KOPT-K1 (cell line): ENCODE data around the gene ACOXL.

Source experiments
- H3K27ac ChIP-seq: fragments of 200-600 bp; sonication (generic); 2 replicates; pipeline ENCODE4 v1.5.1; 2016; ENCODE audit warnings: antibody characterized with exemption, mild to moderate bottlenecking, low read depth, low read length; ENCODE audit not compliant: poor library complexity, severe bottlenecking
- H3K36me3 ChIP-seq: fragments of 200-600 bp; sonication (generic); 2 replicates; pipeline ENCODE4 v1.5.1; 2017; ENCODE audit warnings: antibody characterized with exemption, mild to moderate bottlenecking, low read length, moderate library complexity; ENCODE audit not compliant: insufficient read depth
- H3K9me3 ChIP-seq: fragments of 200-600 bp; sonication (generic); 2 replicates; pipeline ENCODE4 v1.5.1; 2017; ENCODE audit warnings: antibody characterized with exemption, low read length, mild to moderate bottlenecking; ENCODE audit not compliant: insufficient read depth, poor library complexity, severe bottlenecking

Gene ACOXL

DNA sequence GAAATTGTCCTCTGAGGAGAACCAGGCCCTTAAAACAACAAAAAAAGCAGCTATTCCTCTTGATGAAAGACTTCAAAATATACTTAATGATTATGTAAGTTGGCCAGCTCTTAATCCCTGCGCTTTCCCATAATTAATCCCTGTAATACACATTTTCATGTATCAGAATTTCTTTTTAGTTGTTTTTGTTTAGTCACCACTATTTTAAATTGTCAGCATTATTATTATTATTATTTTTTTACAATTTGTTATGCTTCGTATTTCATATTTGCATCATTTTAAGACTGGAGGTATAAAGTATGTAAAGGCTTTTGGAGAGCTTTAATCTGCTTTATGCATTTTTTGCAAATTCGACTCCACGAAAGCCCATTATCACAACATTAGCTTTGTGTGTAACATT, 152.9 kb downstream of the ACOXL start:
- H3K27ac ChIP-seq: no peak overlapping the region
- H3K36me3 ChIP-seq: no peaks in the 10 kb centered on the region
- H3K9me3 ChIP-seq: no peaks in the 10 kb centered on the region

DNA sequence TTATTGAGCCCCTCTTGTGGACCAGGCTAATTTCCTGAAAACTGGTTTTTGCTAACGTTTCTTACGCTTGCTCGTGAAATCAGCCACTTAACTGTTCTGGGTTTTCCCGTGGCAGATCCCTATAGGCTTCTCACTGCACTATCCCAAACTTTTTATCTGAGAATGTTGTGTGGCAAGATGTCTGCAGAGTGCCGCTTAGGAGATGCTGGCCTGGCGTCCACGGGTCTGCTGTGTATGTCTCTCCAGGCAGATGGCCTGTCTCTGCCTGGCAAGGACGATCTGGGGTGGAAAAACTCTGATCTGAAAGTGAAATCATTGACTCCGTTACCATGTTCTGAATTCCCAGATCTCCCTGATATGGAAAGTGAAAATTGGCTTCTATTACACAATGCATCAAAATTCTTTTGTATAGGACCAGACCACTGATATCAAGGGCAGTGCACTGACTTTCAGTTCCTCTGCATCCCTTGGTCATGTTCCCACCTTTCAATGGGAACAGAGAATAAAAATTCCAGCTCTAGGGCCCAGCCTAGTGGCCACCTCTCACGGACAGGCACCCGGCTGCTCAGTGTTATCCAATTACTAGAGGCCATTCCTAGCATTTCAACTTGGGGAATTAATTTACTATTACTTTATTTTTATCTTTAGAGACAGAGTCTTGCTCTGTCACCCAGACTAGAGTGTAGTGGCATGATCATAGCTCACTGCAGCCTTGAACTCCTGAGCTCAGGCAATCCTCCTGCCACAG, 154.6 kb downstream of the ACOXL start:
- H3K36me3 ChIP-seq: no peaks in the 10 kb centered on the region
- no peak overlapping the region for H3K27ac ChIP-seq

DNA sequence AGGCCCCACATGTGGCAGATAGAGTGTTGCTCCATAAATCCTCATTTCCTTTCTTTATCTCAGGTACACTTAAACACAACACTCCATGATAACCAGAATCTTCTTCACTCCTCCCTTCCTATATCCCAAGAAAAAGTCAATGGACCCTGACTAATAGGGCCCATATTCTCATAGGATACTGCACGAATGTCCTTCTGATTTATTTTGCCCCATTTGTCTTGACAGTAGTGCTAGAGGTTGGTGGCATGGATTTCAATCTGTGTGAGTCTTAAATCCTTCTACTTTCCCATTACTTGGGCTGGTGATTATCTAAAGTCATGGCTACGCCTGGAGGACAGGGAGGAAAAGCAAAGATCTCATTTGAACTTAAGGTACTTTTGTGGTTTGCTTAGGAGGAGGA, 156.0 kb downstream of the ACOXL start:
- Histone ChIP-seq H3K36me3 (no peaks in the 10 kb centered on the region), H3K9me3 (no peaks in the 10 kb centered on the region), H3K27ac (no peak overlapping the region)

More for the DNA sequence above, 154.6 kb downstream of the ACOXL start:
- no peaks in the 10 kb centered on the region for H3K9me3 ChIP-seq

DNA sequence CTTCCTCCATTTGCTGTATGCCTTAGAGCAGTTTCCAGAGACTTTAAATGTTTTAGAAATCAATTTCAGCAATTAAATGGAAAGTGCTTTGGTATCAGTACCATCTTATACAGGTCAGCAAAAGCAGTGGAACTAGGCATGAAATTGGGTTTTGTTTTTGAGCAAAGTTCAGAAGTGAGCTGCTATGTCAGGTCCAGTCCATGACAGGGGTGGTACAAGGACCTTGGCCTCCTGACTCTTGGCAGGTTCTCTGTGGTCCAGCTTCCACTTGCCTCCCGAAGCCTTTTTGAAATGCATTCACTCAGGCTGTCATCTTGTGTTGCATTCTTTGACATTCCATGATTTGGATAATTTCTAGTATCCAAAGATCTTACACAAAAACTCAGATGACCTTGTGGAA, 159.3 kb downstream of the ACOXL start:
- H3K36me3 ChIP-seq: no peaks in the 10 kb centered on the region
- H3K27ac ChIP-seq: no peak overlapping the region
- H3K9me3 ChIP-seq: peaks cover 8% of the 10 kb centered on the region

DNA sequence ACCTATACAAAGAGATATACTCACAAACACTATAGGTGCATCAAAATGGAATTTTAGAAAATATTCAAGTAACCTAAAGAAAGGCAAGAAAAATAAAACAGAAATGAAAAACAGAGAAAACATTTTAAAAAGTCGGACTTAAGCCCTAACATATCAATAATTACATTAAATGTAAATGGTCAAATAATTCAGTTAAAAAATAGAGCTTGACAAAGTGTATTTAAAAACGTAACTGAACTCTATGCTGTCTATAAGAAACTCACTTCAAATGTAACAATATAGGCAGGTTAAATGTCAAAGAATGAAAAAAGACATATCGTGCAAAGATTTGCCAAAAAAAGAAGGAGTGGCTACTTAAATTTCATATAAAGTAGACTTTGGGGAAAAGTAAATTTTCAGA, 163.9 kb downstream of the ACOXL start:
- peaks cover 8% of the 10 kb centered on the region for H3K9me3 ChIP-seq
- H3K27ac ChIP-seq: no peak overlapping the region
- no peaks in the 10 kb centered on the region for H3K36me3 ChIP-seq

DNA sequence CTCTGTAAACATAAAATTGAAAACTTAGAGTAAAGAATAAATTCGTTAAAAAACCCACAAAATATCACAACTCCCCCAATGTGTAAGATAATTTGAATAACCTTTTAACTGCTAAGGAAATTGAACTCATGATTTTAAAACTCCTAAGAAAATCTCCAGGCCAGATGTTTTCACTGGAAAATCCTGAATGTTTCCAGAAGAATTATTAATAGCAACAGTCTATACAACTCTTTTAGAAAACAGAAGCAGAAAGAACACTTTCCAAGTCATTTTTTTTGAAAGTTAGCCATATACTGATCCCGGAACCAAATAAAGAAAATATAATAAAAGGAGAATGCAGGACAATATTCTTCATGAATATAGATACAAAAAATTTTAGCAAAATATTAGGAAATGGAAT, 165.6 kb downstream of the ACOXL start:
- peaks cover 8% of the 10 kb centered on the region for H3K9me3 ChIP-seq
- H3K27ac ChIP-seq: no peak overlapping the region
- no peaks in the 10 kb centered on the region for H3K36me3 ChIP-seq

DNA sequence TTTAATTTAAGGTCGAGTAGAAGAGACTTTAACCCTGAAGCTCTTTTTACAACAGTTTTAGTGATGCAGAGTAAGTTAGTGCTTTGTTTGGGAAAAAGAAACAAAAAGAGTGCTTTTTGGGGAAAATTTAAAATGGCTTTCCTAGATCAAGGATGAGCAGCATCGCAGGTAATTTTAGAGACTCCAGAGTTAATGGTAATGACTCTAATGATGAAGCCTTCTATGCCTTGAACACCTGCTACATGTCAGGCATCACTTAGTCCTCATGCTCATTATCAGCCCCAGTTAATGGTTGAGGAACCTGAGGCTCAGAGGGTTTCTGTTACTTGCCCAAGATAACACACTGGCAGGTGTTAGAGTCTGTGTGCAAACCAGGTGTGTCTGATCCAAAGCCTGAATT, 167.8 kb downstream of the ACOXL start:
- no peaks in the 10 kb centered on the region for H3K36me3 ChIP-seq
- no peak overlapping the region for H3K27ac ChIP-seq
- H3K9me3 ChIP-seq: peaks cover 8% of the 10 kb centered on the region

DNA sequence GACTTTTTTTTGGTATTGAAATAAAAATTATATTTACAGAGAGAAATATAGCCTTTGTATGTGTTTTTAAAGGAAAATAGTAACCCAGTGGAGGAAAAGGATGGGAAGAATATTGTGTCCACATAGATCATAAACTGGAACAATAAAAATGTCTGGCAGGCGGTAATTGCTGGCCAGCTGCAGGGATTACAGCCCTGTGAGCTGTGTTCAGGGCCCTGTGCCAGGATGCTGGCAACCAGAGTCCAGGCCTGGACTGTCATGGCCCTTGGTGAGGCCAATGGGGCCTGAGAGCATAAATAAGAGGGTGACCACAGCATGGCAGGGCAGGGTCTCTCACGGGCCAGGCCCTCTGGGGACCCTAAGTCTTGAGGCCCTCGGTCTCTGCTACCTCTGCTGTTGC, 171.2 kb downstream of the ACOXL start:
- no peak overlapping the region for H3K27ac ChIP-seq
- H3K9me3 ChIP-seq: no peaks in the 10 kb centered on the region
- H3K36me3 ChIP-seq: no peaks in the 10 kb centered on the region

DNA sequence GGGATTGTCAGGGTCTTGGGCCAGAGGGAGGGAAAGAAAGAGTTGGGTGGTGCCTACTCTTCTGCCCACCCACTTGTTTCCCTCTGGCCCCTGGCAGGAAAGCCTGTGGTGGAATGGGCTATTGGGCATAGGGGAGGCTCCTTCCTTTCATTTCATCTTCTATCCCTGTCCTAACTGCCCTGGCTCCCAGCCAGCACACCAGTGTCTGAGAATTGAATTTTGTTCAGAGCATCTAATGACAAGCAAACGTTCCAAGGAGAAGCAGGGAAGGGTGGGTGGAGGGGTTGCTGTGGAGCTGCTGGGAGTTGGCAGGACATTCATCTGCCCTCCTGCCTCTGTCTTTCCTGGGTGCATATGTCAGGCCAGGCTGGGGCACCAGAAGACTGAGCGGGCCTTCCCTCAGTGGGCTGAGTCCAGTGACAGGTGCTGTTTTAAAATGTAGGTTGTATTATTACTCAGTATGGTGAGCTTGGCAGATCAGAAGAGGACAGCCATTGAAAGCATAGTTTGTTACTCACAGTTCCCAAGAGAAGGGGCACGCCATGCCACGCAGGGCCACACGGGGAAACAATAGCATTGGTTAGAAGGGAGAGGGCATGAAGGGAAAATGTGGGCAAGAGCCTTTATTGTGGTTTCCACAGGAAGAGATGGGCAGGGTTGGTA, 171.9 kb downstream of the ACOXL start:
- Histone ChIP-seq H3K9me3 (no peaks in the 10 kb centered on the region), H3K36me3 (no peaks in the 10 kb centered on the region), H3K27ac (no peak overlapping the region)

DNA sequence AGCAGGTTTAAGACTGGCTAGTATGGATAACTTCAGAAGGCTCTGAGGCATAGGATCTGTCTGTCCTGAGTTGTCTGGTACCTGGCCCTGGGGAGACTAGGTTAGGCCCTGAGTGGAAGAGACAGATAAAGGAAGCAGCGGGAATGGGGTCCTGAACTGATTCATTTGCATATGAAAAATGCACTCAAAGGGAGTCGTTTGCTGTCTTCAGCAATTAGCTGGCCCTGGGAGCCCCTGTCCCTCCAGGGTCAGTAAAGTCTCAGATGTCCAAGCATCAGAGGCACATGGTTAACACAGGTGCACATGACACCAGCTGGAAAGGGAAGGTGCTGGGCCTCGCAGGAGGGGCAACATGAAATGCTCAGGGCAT, 172.4 kb downstream of the ACOXL start:
- H3K36me3 ChIP-seq: no peaks in the 10 kb centered on the region
- H3K9me3 ChIP-seq: no peaks in the 10 kb centered on the region
- H3K27ac ChIP-seq: no peak overlapping the region

DNA sequence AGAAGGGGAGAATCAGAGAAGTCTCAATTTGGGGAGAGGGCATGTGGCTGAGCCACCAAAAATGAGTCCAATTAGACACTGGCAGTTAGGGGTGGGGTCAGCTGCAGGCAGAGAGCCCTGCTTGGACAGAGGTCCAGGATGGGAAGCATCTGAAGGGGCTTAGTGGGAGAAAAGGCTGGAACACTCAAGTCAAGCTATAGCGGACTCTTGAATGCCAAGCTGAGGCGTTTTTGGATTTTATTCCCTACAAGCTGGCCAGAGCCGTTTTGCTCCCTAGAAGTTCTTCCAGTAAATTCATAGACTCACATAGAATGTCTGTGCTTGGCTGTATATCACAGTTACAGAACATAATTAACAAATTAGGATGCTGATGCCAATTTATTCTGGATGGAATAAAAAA, 172.8 kb downstream of the ACOXL start:
- H3K27ac ChIP-seq: no peak overlapping the region
- no peaks in the 10 kb centered on the region for H3K36me3 ChIP-seq
- H3K9me3 ChIP-seq: no peaks in the 10 kb centered on the region

DNA sequence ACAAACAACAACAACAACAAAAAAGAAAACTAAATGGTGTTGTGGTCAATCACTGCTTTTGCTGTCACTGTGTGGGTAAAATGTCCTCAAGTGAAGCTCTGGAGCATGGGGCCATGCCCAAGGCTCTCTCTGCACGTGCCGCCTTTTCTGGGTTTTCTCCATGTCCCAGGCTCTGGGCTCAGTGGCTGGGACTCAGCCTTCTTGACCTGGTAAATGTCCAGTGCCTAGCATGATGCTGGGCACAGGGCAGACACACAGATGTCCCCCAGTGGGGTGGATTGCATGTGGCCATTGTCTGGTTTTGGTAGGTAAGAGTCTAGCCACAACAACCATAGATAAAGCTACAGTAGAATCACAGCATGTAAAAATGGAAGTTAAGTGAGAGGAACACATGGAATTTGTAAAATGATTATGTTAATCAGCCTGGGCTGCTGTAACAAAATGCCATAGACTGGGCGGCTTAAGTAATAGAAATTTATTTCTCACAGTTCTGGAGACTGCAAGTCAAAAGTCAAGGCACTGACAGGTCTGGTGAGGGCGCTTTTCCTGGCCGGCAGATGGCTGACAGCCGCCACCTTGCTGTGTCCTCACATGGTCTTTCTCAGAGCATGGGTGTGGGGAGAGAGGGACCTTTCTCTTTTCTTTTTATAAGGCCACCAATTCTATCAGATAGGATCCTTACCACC, 174.4 kb downstream of the ACOXL start:
- Histone ChIP-seq H3K36me3 (no peaks in the 10 kb centered on the region), H3K27ac (no peak overlapping the region), H3K9me3 (peaks cover 7% of the 10 kb centered on the region)

DNA sequence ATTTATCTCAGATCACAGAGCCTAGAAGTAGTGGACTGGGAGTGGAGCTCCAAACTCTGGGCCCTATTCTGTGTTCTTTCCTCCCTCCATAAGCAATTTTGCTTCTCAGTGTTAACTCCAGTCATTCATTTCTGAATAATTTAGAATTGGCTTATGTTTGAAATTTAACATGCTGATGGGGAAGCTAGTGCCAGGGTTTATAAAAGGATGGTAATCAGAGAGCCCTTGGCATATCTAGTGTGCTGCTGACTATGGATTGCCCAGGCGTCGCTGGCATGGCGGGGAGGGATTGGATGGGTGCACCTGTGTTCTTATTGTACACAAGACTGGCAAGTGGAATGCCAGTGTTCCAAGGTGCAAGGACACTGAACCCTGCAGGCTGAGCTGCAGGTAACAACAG, 177.1 kb downstream of the ACOXL start:
- H3K36me3 ChIP-seq: no peaks in the 10 kb centered on the region
- peaks cover 7% of the 10 kb centered on the region for H3K9me3 ChIP-seq
- H3K27ac ChIP-seq: no peak overlapping the region

DNA sequence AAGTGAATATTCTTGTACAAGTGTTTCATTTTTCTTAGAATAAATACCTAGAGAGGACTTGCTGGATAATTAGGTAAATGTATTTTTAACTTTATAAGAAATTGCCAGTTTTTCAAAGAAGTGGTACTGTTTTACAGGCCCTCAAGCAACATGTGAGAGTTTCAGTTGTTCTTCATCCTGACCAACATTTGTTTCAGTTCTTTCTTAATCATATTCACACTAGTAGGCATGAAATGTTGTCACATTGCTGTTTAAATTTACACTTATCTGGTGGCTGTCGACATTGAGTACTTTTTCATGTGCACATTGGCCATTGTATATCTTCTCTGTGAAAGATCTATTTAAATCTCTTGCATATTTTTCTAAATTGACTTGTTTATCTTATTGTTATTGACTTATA, 178.1 kb downstream of the ACOXL start:
- no peak overlapping the region for H3K27ac ChIP-seq
- no peaks in the 10 kb centered on the region for H3K36me3 ChIP-seq
- peaks cover 7% of the 10 kb centered on the region for H3K9me3 ChIP-seq

DNA sequence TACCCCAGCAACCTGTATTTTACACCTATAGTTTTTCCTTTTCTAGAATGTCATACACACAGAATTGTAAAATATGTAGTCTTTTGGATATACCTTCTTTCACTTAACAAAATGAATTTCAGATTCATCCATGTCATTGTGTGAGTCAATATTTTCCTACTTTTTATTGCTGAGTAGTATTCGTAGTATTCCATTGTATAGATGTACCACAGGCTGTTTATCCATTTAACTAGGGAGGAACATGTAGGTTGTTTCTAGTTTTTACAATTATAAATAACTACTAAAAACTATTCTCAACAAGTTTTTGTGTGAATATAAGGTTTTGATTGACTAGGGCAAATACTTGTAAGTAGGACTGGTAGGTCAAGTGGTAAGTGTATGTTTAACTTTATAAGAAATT, 187.4 kb downstream of the ACOXL start:
- Histone ChIP-seq H3K36me3 (no peaks in the 10 kb centered on the region), H3K9me3 (no peaks in the 10 kb centered on the region), H3K27ac (no peak overlapping the region)

DNA sequence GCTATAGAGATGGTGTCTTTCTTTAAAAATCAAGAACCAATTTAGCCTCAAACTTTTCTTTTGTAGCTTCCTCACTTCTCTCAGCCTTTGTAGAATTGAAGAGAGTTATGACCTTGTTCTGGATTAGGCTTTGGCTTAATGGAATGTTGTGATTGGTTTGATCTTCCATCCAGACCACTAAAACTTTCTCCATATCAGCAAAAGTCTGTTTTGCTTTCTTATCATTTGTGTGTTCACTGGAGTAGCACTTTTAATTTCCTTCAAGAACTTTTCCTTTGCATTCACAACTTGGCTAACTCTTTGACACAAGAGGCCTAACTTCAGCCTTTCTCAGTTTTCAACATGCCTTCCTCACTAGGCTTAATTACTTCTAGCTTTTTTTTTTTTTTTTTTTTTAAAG, 193.1 kb downstream of the ACOXL start:
- Histone ChIP-seq H3K9me3 (peaks cover 23% of the 10 kb centered on the region), H3K27ac (no peak overlapping the region), H3K36me3 (no peaks in the 10 kb centered on the region)
